HCT116 (cell line): ENCODE results near the gene PITRM1. TPM values are rescaled to one million over a fixed set of nuclear protein-coding genes. Genes with fewer than 3 reads are reported as not detected.

Experiments used
- ATAC-seq: fragments of 200-7000 bp; cut with Tn5 transposase; 2 replicates; pipeline ENCODE4 v1.9.1; 2020; ENCODE audit warnings: mild to moderate bottlenecking, moderate library complexity
- BruUV-seq: library from RNA; stranded (reverse); fragments of 400-500 nt; replicated peaks from 2 replicates; lab custom pipeline; 2021; lab: Mats Ljungman, UMichigan
- CTCF ChIA-PET: fragments of 300-600 bp; sonication (Branson Sonifier 250); formaldehyde crosslinking; loops from one replicate; lab custom pipeline; 2021; ENCODE audit warnings: antibody characterized with exemption; lab: Charles Lee
- POLR2A ChIA-PET: fragments of 300-600, 350-600 bp; sonication (Branson Sonifier 250); formaldehyde crosslinking; loops from one replicate; lab custom pipeline; 2021; ENCODE audit warnings: antibody characterized with exemption; lab: Charles Lee
- RAD21 ChIA-PET, 2 experiments: fragments of 300-600 bp; sonication (Branson Sonifier 250); formaldehyde crosslinking; loops; one replicate each; lab custom pipeline; 2023; ENCODE audit warnings: low total read pairs in 2 of 2; ENCODE audit not compliant: uncharacterized antibody in 2 of 2, unreplicated experiment in 2 of 2, low non-redundant PET in 1 of 2; lab: Charles Lee
- DNase-seq: peaks from one replicate; pipeline ENCODE4 v3.0.0-alpha.2; 2010; ENCODE audit warnings: low read depth, low spot score
- H2AFZ ChIP-seq: fragments of 200-600 bp; shearing (Covaris generic), sonication (generic); 2 replicates; pipeline ENCODE4 v1.6.1; 2017; ENCODE audit warnings: low read depth, mixed run types, mixed read lengths, antibody characterized with exemption, low read length; ENCODE audit not compliant: poor library complexity, severe bottlenecking
- H3K27ac ChIP-seq: 2 replicates; pipeline ENCODE4 v1.5.1; 2012; ENCODE audit warnings: low read depth, low read length
- H3K27me3 ChIP-seq: fragments of 200-600 bp; sonication (generic); 2 replicates; pipeline ENCODE4 v1.6.1; 2016; ENCODE audit warnings: mixed run types, low read length, mixed read lengths; ENCODE audit not compliant: insufficient read depth
- H3K36me3 ChIP-seq, 2 experiments: fragments of 200-500 bp in 1 of 2; fragments of 200-600 bp in 1 of 2; sonication (Bioruptor generic) in 1 of 2; sonication (generic) in 1 of 2; 2 replicates each; pipeline versions ENCODE4 v1.5.1 to v1.6.1; 2014 to 2016; ENCODE audit warnings: low read length in 2 of 2, inconsistent platforms in 1 of 2, mixed read lengths in 1 of 2, mixed run types in 1 of 2; ENCODE audit not compliant: insufficient read depth in 2 of 2, control insufficient read depth in 1 of 2
- H3K4me1 ChIP-seq, 2 experiments: fragments of 200-600 bp in 1 of 2; sonication (generic) in 1 of 2; 2 replicates each; pipeline versions ENCODE4 v1.5.1 to v1.6.1; 2012 to 2017; ENCODE audit warnings: low read length in 2 of 2, inconsistent platforms in 1 of 2, mild to moderate bottlenecking in 1 of 2, mixed read lengths in 1 of 2, mixed run types in 1 of 2, moderate library complexity in 1 of 2; ENCODE audit not compliant: insufficient read depth in 2 of 2, control insufficient read depth in 1 of 2
- H3K4me2 ChIP-seq: fragments of 200-600 bp; sonication (generic); 2 replicates; pipeline ENCODE4 v1.6.1; 2017; ENCODE audit warnings: mixed run types, low read length, mixed read lengths
- H3K4me3 ChIP-seq, 2 experiments: fragments of 200-600 bp in 1 of 2; sonication (generic) in 1 of 2; replicated peaks in 1 of 2; 2 replicates each; pipeline ENCODE4 v1.5.1; 2011 to 2016; ENCODE audit warnings: low read length in 2 of 2, control low read depth in 1 of 2, low read depth in 1 of 2, mild to moderate bottlenecking in 1 of 2, mixed read lengths in 1 of 2, mixed run types in 1 of 2
- H3K79me2 ChIP-seq: fragments of 200-600 bp; sonication (generic); 2 replicates; pipeline ENCODE4 v1.6.1; 2017; ENCODE audit warnings: mild to moderate bottlenecking, mixed run types, low read length, moderate library complexity, mixed read lengths; ENCODE audit not compliant: insufficient read depth
- H3K9ac ChIP-seq: fragments of 200-600 bp; sonication (generic); 2 replicates; pipeline ENCODE4 v1.6.1; 2016; ENCODE audit warnings: low read length, mixed read lengths
- H3K9me2 ChIP-seq: fragments of 200-600 bp; sonication (generic), shearing (Covaris generic); 2 replicates; pipeline ENCODE4 v1.6.1; 2017; ENCODE audit warnings: mixed run types, mild to moderate bottlenecking, moderate library complexity; ENCODE audit not compliant: insufficient read depth
- H3K9me3 ChIP-seq, 2 experiments: fragments of 200-500 bp in 1 of 2; fragments of 200-600 bp in 1 of 2; sonication (Bioruptor generic) in 1 of 2; sonication (generic) in 1 of 2; 2 replicates each; pipeline ENCODE4 v1.6.1; 2014 to 2017; ENCODE audit warnings: low read length in 2 of 2, mixed read lengths in 2 of 2, inconsistent platforms in 1 of 2, low read depth in 1 of 2, mild to moderate bottlenecking in 1 of 2, mixed run types in 1 of 2, moderate library complexity in 1 of 2; ENCODE audit not compliant: control insufficient read depth in 1 of 2, insufficient read depth in 1 of 2
- H4K20me1 ChIP-seq: fragments of 200-600 bp; sonication (generic), shearing (Covaris generic); 2 replicates; pipeline ENCODE4 v1.6.1; 2017; ENCODE audit warnings: mixed run types, mild to moderate bottlenecking, moderate library complexity; ENCODE audit not compliant: insufficient read depth
- SRF ChIP-seq: IDR thresholded peaks from 2 replicates; pipeline ENCODE4 v1.6.1; 2012; ENCODE audit warnings: low read depth
- intact Hi-C: fragments of 100-400 bp; cut with micrococcal nuclease; formaldehyde crosslinking; loops from 2 replicates; pipeline ENCODE4 v1.10.0; 2022
- total RNA-seq: library from RNA; stranded (reverse); gene quantifications from one replicate; pipeline ENCODE4 v1.2.1, GENCODE V29; 2021; ENCODE audit not compliant: unreplicated experiment
- TF ChIP-seq, protein P1 (sequence below): IDR thresholded peaks from 2 replicates; pipeline ENCODE4 v1.6.1; 2012; ENCODE audit warnings: low read depth

The PITRM1 gene
- total RNA-seq, 1 experiment from 2014 or later: 59.5 TPM

DNA sequence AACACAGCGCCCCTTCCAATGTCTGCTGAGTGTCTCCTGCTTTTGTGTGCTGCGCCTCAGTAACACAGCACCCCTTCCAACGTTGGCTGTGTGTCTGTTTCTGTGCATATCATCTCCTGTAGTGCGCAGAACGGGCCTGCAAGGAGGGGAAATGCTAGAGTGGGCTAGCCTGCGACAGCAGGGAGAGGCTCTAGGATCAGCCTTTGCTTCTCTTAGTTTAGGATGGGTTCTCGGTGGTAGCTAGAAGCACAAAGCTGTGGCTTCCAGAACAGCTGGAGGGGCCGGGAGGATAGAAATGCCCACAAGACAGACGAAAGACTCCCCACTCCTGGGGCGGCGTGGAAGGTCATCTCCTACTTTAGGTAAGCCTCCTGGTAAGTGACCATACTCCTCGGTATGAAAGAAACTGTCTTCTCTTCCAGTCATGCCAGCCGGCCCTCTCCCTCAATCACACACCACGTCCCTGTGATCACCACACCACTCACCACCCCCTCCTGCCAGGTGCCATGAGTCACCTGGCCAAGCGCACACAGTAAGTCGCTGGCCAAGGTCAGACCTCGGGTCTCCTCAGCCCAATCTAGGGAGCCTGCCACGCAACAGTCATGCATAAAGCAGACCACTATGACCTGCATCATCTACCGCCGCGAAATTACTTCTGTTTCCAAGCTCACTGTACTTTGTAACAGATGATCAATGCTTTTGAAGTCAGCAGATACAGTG is 4.8 kb downstream of the PITRM1 start:
- H3K36me3 ChIP-seq: peaks cover 26 to 57% of the 10 kb centered on the region in 2 experiments
- H3K4me2 ChIP-seq: no peak overlapping the region
- H2AFZ ChIP-seq: no peak overlapping the region
- RAD21 ChIA-PET: no interaction called here
- H3K27ac ChIP-seq: no peak overlapping the region
- intact Hi-C loops: no loop called here
- no TSS peak for BruUV-seq
- TF ChIP-seq, protein P1, sequence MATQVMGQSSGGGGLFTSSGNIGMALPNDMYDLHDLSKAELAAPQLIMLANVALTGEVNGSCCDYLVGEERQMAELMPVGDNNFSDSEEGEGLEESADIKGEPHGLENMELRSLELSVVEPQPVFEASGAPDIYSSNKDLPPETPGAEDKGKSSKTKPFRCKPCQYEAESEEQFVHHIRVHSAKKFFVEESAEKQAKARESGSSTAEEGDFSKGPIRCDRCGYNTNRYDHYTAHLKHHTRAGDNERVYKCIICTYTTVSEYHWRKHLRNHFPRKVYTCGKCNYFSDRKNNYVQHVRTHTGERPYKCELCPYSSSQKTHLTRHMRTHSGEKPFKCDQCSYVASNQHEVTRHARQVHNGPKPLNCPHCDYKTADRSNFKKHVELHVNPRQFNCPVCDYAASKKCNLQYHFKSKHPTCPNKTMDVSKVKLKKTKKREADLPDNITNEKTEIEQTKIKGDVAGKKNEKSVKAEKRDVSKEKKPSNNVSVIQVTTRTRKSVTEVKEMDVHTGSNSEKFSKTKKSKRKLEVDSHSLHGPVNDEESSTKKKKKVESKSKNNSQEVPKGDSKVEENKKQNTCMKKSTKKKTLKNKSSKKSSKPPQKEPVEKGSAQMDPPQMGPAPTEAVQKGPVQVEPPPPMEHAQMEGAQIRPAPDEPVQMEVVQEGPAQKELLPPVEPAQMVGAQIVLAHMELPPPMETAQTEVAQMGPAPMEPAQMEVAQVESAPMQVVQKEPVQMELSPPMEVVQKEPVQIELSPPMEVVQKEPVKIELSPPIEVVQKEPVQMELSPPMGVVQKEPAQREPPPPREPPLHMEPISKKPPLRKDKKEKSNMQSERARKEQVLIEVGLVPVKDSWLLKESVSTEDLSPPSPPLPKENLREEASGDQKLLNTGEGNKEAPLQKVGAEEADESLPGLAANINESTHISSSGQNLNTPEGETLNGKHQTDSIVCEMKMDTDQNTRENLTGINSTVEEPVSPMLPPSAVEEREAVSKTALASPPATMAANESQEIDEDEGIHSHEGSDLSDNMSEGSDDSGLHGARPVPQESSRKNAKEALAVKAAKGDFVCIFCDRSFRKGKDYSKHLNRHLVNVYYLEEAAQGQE: no peak
- TF ChIP-seq SRF: no peak
- no peak overlapping the region for H3K4me3 ChIP-seq
- no peaks in the 10 kb centered on the region for H3K27me3 ChIP-seq
- H3K9ac ChIP-seq: no peak overlapping the region
- ATAC-seq (no peak), DNase-seq (no peak)
- POLR2A ChIA-PET: no interaction called here
- peaks cover 30% of the 10 kb centered on the region for H3K79me2 ChIP-seq
- H3K9me2 ChIP-seq: no peaks in the 10 kb centered on the region
- no peaks in the 10 kb centered on the region for H3K9me3 ChIP-seq
- H3K4me1 ChIP-seq: peaks cover 0 to 13% of the 10 kb centered on the region in 2 experiments; a peak in 2 of 4 replicates
- CTCF ChIA-PET: no interaction called here
- no peaks in the 10 kb centered on the region for H4K20me1 ChIP-seq
